ENCODE data around the gene SNIP1. TPM values are rescaled to one million over a fixed set of nuclear protein-coding genes. Genes with fewer than 3 reads are reported as not detected.

The SNIP1 gene
- total and polyA plus RNA-seq, 2 of the 8 experiments (the other 6 are each of a cell fraction or from before 2014, with no cell fraction given) = 3.7 to 15.7 TPM

DNA sequence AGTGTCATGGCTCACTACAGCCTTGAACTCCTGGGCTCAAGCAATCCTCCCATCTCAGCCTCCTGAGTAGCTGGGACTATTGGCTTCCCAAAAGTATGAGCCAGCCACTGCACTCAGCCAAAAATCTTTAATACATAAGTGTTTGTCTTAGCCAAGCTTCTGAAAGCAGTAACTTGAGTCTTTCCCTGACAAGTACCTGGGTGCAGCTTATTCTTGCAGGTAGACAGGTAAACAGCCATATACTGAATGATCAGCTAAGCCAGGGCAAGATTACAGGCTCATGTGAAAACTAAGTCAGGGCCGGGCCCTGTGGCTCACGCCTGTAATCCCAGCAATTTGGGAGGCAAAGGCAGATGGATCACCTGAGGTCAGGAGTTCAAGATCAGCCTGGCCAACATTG is 47.4 kb downstream of the SNIP1 start:
- CTCF ChIA-PET (ENCODE audit: partially characterized antibody) = interaction anchor here (0.8 to 1.6 kb wide), 2 partner anchors 19 to 20 kb away, joined by 3 to 4 read pairs; no protein-coding TSS in a partner anchor
- H3K79me1 ChIP-seq (ENCODE audit: low read depth, low read length) = no peaks in the 10 kb centered on the region; the same call in 1 of the 2 replicates
- FAIRE-seq = no peak
- no peak overlapping the region for H4K5ac ChIP-seq (ENCODE audit: insufficient read length, low read depth, low read length)
- H2BK15ac ChIP-seq (ENCODE audit: low read length) = no peak overlapping the region
- H3K23ac ChIP-seq (ENCODE audit: insufficient read length) = no peak overlapping the region
- no peaks in the 10 kb centered on the region for H3K4me1 ChIP-seq (replicated peaks in 1 of 4; ENCODE audit: control insufficient read depth in 3 of 4, insufficient read depth in 4 of 4, low read length in 3 of 4)
- H2AK5ac ChIP-seq (ENCODE audit: low read depth, low read length) = no peak overlapping the region
- H3K4ac ChIP-seq (replicated peaks; ENCODE audit: insufficient read length, low read depth, low read length) = no peak overlapping the region
- H2AFZ ChIP-seq (ENCODE audit: low read length) = no peak overlapping the region
- no peak overlapping the region for H3K4me2 ChIP-seq (ENCODE audit: insufficient read depth in 1 of 2, low read depth in 2 of 2, low read length in 2 of 2)
- H3K23me2 ChIP-seq (ENCODE audit: low read depth, low read length) = no peaks in the 10 kb centered on the region
- no peak overlapping the region for H2BK5ac ChIP-seq (ENCODE audit: low read depth, low read length)
- no peak overlapping the region for H4K91ac ChIP-seq (replicated peaks; ENCODE audit: insufficient read length, low read length)
- no peak overlapping the region for H3K14ac ChIP-seq (ENCODE audit: insufficient read length)
- DNase-seq (ENCODE audit: low read depth in 1 of 2, low spot score in 2 of 2) = no peak
- H3K56ac ChIP-seq (replicated peaks; ENCODE audit: insufficient read length, low read depth, low read length) = no peak overlapping the region
- no peak overlapping the region for H3K27ac ChIP-seq (ENCODE audit: low read depth, low read length)
- whole genome bisulfite sequencing, 2 experiments (ENCODE audit: extremely low coverage in 1 of 2, insufficient coverage in 1 of 2, insufficient read length in 1 of 2, insufficient replicate concordance in 2 of 2, low coverage in 1 of 2, low lambda C conversion rate in 2 of 2, missing lambda C conversion rate in 1 of 2) = 94% methylated on average over 2 of the region's 2 CpGs; no CpG with 5 or more reads in 1 of the 2 experiments
- no peaks in the 10 kb centered on the region for H4K20me1 ChIP-seq (replicated peaks in 1 of 2; ENCODE audit: control insufficient read depth in 1 of 2, insufficient read depth in 2 of 2, low read length in 2 of 2)
- no peaks in the 10 kb centered on the region for H3K27me3 ChIP-seq (replicated peaks in 1 of 4; ENCODE audit: control insufficient read depth in 3 of 4, extremely low read depth in 1 of 4, insufficient read depth in 3 of 4, low read length in 3 of 4)
- H2BK12ac ChIP-seq (ENCODE audit: low read depth, low read length) = no peak overlapping the region
- H3K18ac ChIP-seq (ENCODE audit: extremely low read depth, low read length) = no peak overlapping the region
- H2BK20ac ChIP-seq (ENCODE audit: low read length) = no peak overlapping the region
- TF ChIP-seq TCF12 (IDR thresholded peaks at IDR 0.05; ENCODE audit: low read depth, low read length) (no peak), SP2 (IDR thresholded peaks at IDR 0.05; ENCODE audit: low read length) (no peak), KDM5A (IDR thresholded peaks at IDR 0.05; ENCODE audit: low read length) (no peak), BCL11A (IDR thresholded peaks at IDR 0.05; ENCODE audit: low read depth in 2 of 2, low read length in 2 of 2) (no peak), KDM1A (IDR thresholded peaks at IDR 0.05; ENCODE audit: borderline replicate concordance, low read length) (no peak), GABPA (IDR thresholded peaks at IDR 0.05; ENCODE audit: borderline replicate concordance, insufficient read depth, low read length) (no peak), CBX8 (IDR thresholded peaks at IDR 0.05; ENCODE audit: borderline replicate concordance, low read depth, low read length) (no peak), EGR1 (IDR thresholded peaks at IDR 0.05; ENCODE audit: borderline replicate concordance, low read depth, low read length) (no peak), SP1 (IDR thresholded peaks at IDR 0.05; ENCODE audit: low read depth, low read length) (no peak), POLR2AphosphoS5 (IDR thresholded peaks at IDR 0.05; ENCODE audit: low read depth, low read length) (no peak), BRCA1 (IDR thresholded peaks at IDR 0.05; ENCODE audit: low read depth, low read length) (no peak), TAF1 (IDR thresholded peaks at IDR 0.05; ENCODE audit: low read depth, low read length) (no peak), NRF1 (IDR thresholded peaks at IDR 0.05; ENCODE audit: low read depth, low read length) (no peak), JUND (IDR thresholded peaks at IDR 0.05; ENCODE audit: low read length) (no peak), MAFK (IDR thresholded peaks at IDR 0.05; ENCODE audit: low read depth, low read length) (no peak)
- TF ChIP-seq, protein P1, sequence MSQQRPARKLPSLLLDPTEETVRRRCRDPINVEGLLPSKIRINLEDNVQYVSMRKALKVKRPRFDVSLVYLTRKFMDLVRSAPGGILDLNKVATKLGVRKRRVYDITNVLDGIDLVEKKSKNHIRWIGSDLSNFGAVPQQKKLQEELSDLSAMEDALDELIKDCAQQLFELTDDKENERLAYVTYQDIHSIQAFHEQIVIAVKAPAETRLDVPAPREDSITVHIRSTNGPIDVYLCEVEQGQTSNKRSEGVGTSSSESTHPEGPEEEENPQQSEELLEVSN (IDR thresholded peaks at IDR 0.05) = no peak
- H4K8ac ChIP-seq (ENCODE audit: extremely low read depth, insufficient read depth, low read length) = no peak overlapping the region
- POLR2A ChIA-PET (ENCODE audit: partially characterized antibody) = interaction anchor here (1.0 kb wide), 2 partner anchors 8 to 9 kb away, joined by 3 read pairs; no protein-coding TSS in a partner anchor
- peaks cover 3 to 20% (median 7%) of the 10 kb centered on the region in 4 experiments; a peak in 5 of 8 replicates for H3K36me3 ChIP-seq (ENCODE audit: control insufficient read depth in 2 of 4, insufficient read depth in 4 of 4, low read length in 3 of 4)
- no peaks in the 10 kb centered on the region for H3K9me3 ChIP-seq (ENCODE audit: insufficient read depth in 2 of 2, low read depth in 1 of 2, low read length in 1 of 2)
- no peak overlapping the region for H3K4me3 ChIP-seq (ENCODE audit: extremely low read depth in 1 of 4, insufficient read depth in 2 of 4, low read depth in 3 of 4, low read length in 4 of 4)
- H2BK120ac ChIP-seq (replicated peaks; ENCODE audit: low read depth, low read length) = no peak overlapping the region
- no peak overlapping the region for H3K9ac ChIP-seq (replicated peaks in 1 of 4; ENCODE audit: extremely low read depth in 1 of 4, low read depth in 3 of 4, low read length in 3 of 4)
- no peaks in the 10 kb centered on the region for H3K79me2 ChIP-seq (ENCODE audit: control insufficient read depth in 1 of 2, insufficient read depth in 2 of 2, low read length in 2 of 2)
